Mesenchymal stem cell (in vitro differentiated cells and primary cell): ENCODE measurements around the gene PARVB.

Experiments used
- DNase-seq: peaks from one replicate; pipeline ENCODE4 v3.0.0-alpha.2; 2013
- H2AFZ ChIP-seq: one replicate; pipeline ENCODE4 v1.6.1; 2013; ENCODE audit warnings: low read depth, mild to moderate bottlenecking, control low read depth, inconsistent platforms, low read length, moderate library complexity
- H2AK5ac ChIP-seq: 2 replicates; pipeline ENCODE4 v1.6.1; 2013; ENCODE audit warnings: low read length, moderate library complexity, mild to moderate bottlenecking, inconsistent platforms; ENCODE audit not compliant: severe bottlenecking
- H2BK120ac ChIP-seq: one replicate; pipeline ENCODE4 v1.6.1; 2013; ENCODE audit warnings: low read depth, mild to moderate bottlenecking, inconsistent platforms, low read length, moderate library complexity
- H2BK12ac ChIP-seq, 2 experiments: one replicate each; pipeline ENCODE4 v1.6.1; 2013; ENCODE audit warnings: inconsistent platforms in 2 of 2, low read length in 2 of 2, mild to moderate bottlenecking in 2 of 2, moderate library complexity in 2 of 2, control low read depth in 1 of 2
- H2BK15ac ChIP-seq: one replicate; pipeline ENCODE4 v1.6.1; 2013; ENCODE audit warnings: mild to moderate bottlenecking, low read depth, inconsistent platforms; ENCODE audit not compliant: poor library complexity, severe bottlenecking
- H2BK5ac ChIP-seq: 2 replicates; pipeline ENCODE4 v1.6.1; 2013; ENCODE audit warnings: low read depth, mild to moderate bottlenecking, low read length, control low read depth, inconsistent platforms; ENCODE audit not compliant: poor library complexity, severe bottlenecking
- H3K14ac ChIP-seq, 2 experiments: one replicate each; pipeline ENCODE4 v1.6.1; 2013; ENCODE audit warnings: inconsistent platforms in 2 of 2, low read length in 2 of 2, control low read depth in 1 of 2, mild to moderate bottlenecking in 1 of 2, moderate library complexity in 1 of 2
- H3K18ac ChIP-seq, 2 experiments: one replicate each; pipeline ENCODE4 v1.6.1; 2013; ENCODE audit warnings: inconsistent platforms in 2 of 2, low read length in 2 of 2, control low read depth in 1 of 2, low read depth in 1 of 2, mild to moderate bottlenecking in 1 of 2
- H3K23ac ChIP-seq, 2 experiments: one replicate each; pipeline ENCODE4 v1.6.1; 2013; ENCODE audit warnings: inconsistent platforms in 2 of 2, low read length in 2 of 2, mild to moderate bottlenecking in 2 of 2, moderate library complexity in 2 of 2, control low read depth in 1 of 2
- H3K27ac ChIP-seq: 2 replicates; pipeline ENCODE4 v1.5.1; 2013; ENCODE audit warnings: mild to moderate bottlenecking, moderate library complexity, low read length, control low read depth, inconsistent platforms; ENCODE audit not compliant: poor library complexity, severe bottlenecking
- H3K27me3 ChIP-seq, 2 experiments: 2 replicates each; pipeline versions ENCODE4 v1.6.1 to v1.7.0; 2013; ENCODE audit warnings: low read length in 2 of 2, mild to moderate bottlenecking in 2 of 2, moderate library complexity in 2 of 2, control low read depth in 1 of 2, inconsistent platforms in 1 of 2; ENCODE audit not compliant: control insufficient read depth in 1 of 2, insufficient read depth in 1 of 2
- H3K36me3 ChIP-seq, 2 experiments: 2 replicates each; pipeline versions ENCODE4 v1.6.1 to v1.7.0; 2013; ENCODE audit warnings: low read length in 2 of 2, control low read depth in 1 of 2, inconsistent platforms in 1 of 2, low read depth in 1 of 2, mild to moderate bottlenecking in 1 of 2; ENCODE audit not compliant: insufficient read depth in 2 of 2, control insufficient read depth in 1 of 2
- H3K4ac ChIP-seq, 2 experiments: one replicate each; pipeline ENCODE4 v1.6.1; 2013; ENCODE audit warnings: inconsistent platforms in 2 of 2, low read length in 2 of 2, mild to moderate bottlenecking in 2 of 2, moderate library complexity in 2 of 2, control low read depth in 1 of 2, low read depth in 1 of 2
- H3K4me1 ChIP-seq: 2 replicates; pipeline ENCODE4 v1.6.1; 2013; ENCODE audit warnings: low read depth, low read length, control low read depth; ENCODE audit not compliant: control insufficient read depth, insufficient read depth
- H3K4me2 ChIP-seq: 2 replicates; pipeline ENCODE4 v1.6.1; 2013; ENCODE audit warnings: low read length, mild to moderate bottlenecking, inconsistent platforms; ENCODE audit not compliant: poor library complexity, severe bottlenecking
- H3K4me3 ChIP-seq, 2 experiments: 2 replicates each; pipeline versions ENCODE4 v1.5.1 to v1.7.0; 2013; ENCODE audit warnings: low read length in 2 of 2, mild to moderate bottlenecking in 2 of 2, control low read depth in 1 of 2, low read depth in 1 of 2; ENCODE audit not compliant: insufficient read depth in 1 of 2
- H3K79me1 ChIP-seq: replicated peaks from 2 replicates; pipeline ENCODE4 v1.6.1; 2013; ENCODE audit warnings: mild to moderate bottlenecking, control low read depth, low read length, inconsistent platforms; ENCODE audit not compliant: poor library complexity, severe bottlenecking
- H3K9ac ChIP-seq: 2 replicates; pipeline ENCODE4 v1.7.0; 2013; ENCODE audit warnings: mild to moderate bottlenecking, low read length, moderate library complexity
- H3K9me3 ChIP-seq: 2 replicates; pipeline ENCODE4 v1.7.0; 2013; ENCODE audit warnings: mild to moderate bottlenecking, low read length; ENCODE audit not compliant: control insufficient read depth
- H4K8ac ChIP-seq: one replicate; pipeline ENCODE4 v1.6.1; 2013; ENCODE audit warnings: inconsistent platforms, mild to moderate bottlenecking, low read length, moderate library complexity
- H4K91ac ChIP-seq: one replicate; pipeline ENCODE4 v1.6.1; 2013; ENCODE audit warnings: mild to moderate bottlenecking, low read length, inconsistent platforms
- WGBS: methylation state at CpG from one replicate; pipeline ENCODE4 v1.1.7; 2013; ENCODE audit warnings: mixed read lengths; 5-methylcytosine and 5-hydroxymethylcytosine counted together

PARVB gene

DNA sequence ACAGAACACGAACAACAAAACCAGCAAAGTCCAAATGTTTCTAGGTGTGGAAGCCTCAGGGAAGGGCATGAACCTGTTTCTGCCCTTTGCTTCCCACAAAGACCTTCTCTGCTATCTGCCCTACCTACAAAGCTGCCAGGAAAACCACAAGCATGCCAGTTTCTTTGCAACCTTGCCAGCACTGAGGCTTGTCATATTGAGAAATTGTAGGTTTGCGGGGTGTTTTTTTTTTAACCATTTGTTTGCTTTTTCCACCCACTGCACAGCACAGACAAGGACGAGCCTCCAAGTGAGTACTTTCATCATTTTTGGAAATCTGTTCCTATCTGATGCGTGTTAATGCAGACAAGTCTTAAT lies 169.4 kb downstream of the PARVB start:
- Histone ChIP-seq H2AK5ac (no peak overlapping the region), H3K9ac (no peak overlapping the region)

GRCh38 chr22:44194569-44194968 lies 170.5 kb downstream of the PARVB start:
- Histone ChIP-seq H4K8ac (no peak overlapping the region), H3K14ac (no peak overlapping the region), H3K36me3 (no peaks in the 10 kb centered on the region), H3K4ac (no peak overlapping the region), H3K4me2 (no peak overlapping the region), H3K79me1 (no peaks in the 10 kb centered on the region), H3K4me3 (no peak overlapping the region), H2BK5ac (no peak overlapping the region), H3K9ac (no peak overlapping the region), H3K4me1 (no peaks in the 10 kb centered on the region), H2AK5ac (no peak overlapping the region), H3K27ac (no peak overlapping the region), H3K27me3 (peaks cover 33 to 66% of the 10 kb centered on the region in 2 experiments), H2AFZ (no peak overlapping the region), H2BK120ac (no peak overlapping the region), H2BK12ac (no peak overlapping the region), H3K18ac (no peak overlapping the region), H3K9me3 (no peaks in the 10 kb centered on the region), H4K91ac (no peak overlapping the region), H3K23ac (no peak overlapping the region), H2BK15ac (no peak overlapping the region)
- WGBS, result 70% methylated on average over 2 of the region's 2 CpGs
- DNase-seq, result no peak

More for the DNA sequence above, 169.4 kb downstream of the PARVB start:
- Histone ChIP-seq H3K9me3 (no peaks in the 10 kb centered on the region), H3K27me3 (peaks cover 26 to 60% of the 10 kb centered on the region in 2 experiments), H3K36me3 (no peaks in the 10 kb centered on the region), H3K27ac (no peak overlapping the region), H2BK5ac (no peak overlapping the region), H3K79me1 (no peaks in the 10 kb centered on the region), H3K23ac (no peak overlapping the region), H3K18ac (no peak overlapping the region), H4K91ac (no peak overlapping the region), H3K4me1 (peaks cover 7% of the 10 kb centered on the region), H2BK15ac (no peak overlapping the region), H3K4me3 (no peak overlapping the region), H3K14ac (no peak overlapping the region), H3K4ac (no peak overlapping the region), H2BK12ac (no peak overlapping the region), H2AFZ (no peak overlapping the region), H2BK120ac (no peak overlapping the region), H4K8ac (no peak overlapping the region), H3K4me2 (no peak overlapping the region)
- no peak for DNase-seq
- WGBS, result 78% methylated on average over 3 of the region's 4 CpGs

GRCh38 chr22:44195189-44195871 lies 171.2 kb downstream of the PARVB start:
- Histone ChIP-seq H3K27ac (no peak overlapping the region), H2BK120ac (no peak overlapping the region), H3K4ac (no peak overlapping the region), H3K14ac (no peak overlapping the region), H4K91ac (no peak overlapping the region), H4K8ac (no peak overlapping the region), H2BK15ac (no peak overlapping the region), H3K36me3 (no peaks in the 10 kb centered on the region), H3K4me3 (no peak overlapping the region), H3K18ac (no peak overlapping the region), H3K4me2 (no peak overlapping the region), H2BK5ac (no peak overlapping the region), H2AK5ac (no peak overlapping the region), H3K9ac (no peak overlapping the region), H3K9me3 (no peaks in the 10 kb centered on the region), H3K23ac (no peak overlapping the region), H3K27me3 (peaks cover 40 to 74% of the 10 kb centered on the region in 2 experiments), H3K4me1 (no peaks in the 10 kb centered on the region), H2AFZ (no peak overlapping the region), H2BK12ac (no peak overlapping the region), H3K79me1 (no peaks in the 10 kb centered on the region)
- 67% methylated on average over 5 of the region's 5 CpGs for WGBS
- no peak for DNase-seq

- Histone ChIP-seq H2BK5ac (no peak overlapping the region), H3K27me3 (peaks cover 49 to 82% of the 10 kb centered on the region in 2 experiments), H3K36me3 (no peaks in the 10 kb centered on the region), H2BK120ac (no peak overlapping the region), H3K9ac (no peak overlapping the region), H3K4ac (no peak overlapping the region), H2BK12ac (no peak overlapping the region), H3K27ac (no peak overlapping the region), H3K9me3 (no peaks in the 10 kb centered on the region), H3K4me2 (no peak overlapping the region), H3K18ac (no peak overlapping the region), H4K8ac (no peak overlapping the region), H2AFZ (no peak overlapping the region), H3K23ac (no peak overlapping the region), H3K4me3 (no peak overlapping the region), H2BK15ac (no peak overlapping the region), H3K79me1 (no peaks in the 10 kb centered on the region), H3K4me1 (peaks cover 5% of the 10 kb centered on the region), H4K91ac (no peak overlapping the region), H3K14ac (peak overlapping the region in 1 of 2 experiments; percentile 50), H2AK5ac (no peak overlapping the region)
- 62% methylated on average over 8 of the region's 9 CpGs for WGBS
- DNase-seq, result no peak
These were observed 172.1 kb downstream of the PARVB start for GRCh38 chr22:44196241-44196640.
